Upper lobe of left lung (tissue), 6 donors: ENCODE measurements around the gene DYRK1A. TPM values are rescaled to one million over a fixed set of nuclear protein-coding genes. Genes with fewer than 3 reads are reported as not detected.

Experiments
- ATAC-seq, 2 donors: fragments of 200-7000 bp; cut with Tn5 transposase; one replicate each; pipeline ENCODE4 v1.9.1; 2022; ENCODE audit warnings: mild to moderate bottlenecking in 2 of 2, moderate library complexity in 2 of 2; ENCODE audit not compliant: low FRiP score in 2 of 2
- DNase-seq, 2 donors: peaks; one replicate each; pipeline ENCODE4 v3.0.0-alpha.2; 2019 to 2020
- H3K27ac ChIP-seq, 4 donors: fragments of 200-600 bp; sonication (generic); one replicate each; pipeline ENCODE4 v1.5.1; 2016 to 2019
- H3K27me3 ChIP-seq, 4 donors: fragments of 200-600 bp; sonication (generic); one replicate each; pipeline ENCODE4 v1.5.1; 2017 to 2019
- H3K36me3 ChIP-seq, 4 donors: fragments of 200-600 bp; sonication (generic); one replicate each; pipeline ENCODE4 v1.5.1; 2016 to 2019
- H3K4me1 ChIP-seq, 4 donors: fragments of 200-600 bp; sonication (generic); one replicate each; pipeline ENCODE4 v1.5.1; 2018 to 2019
- H3K4me3 ChIP-seq, 4 donors: fragments of 200-600 bp; sonication (generic); one replicate each; pipeline ENCODE4 v1.5.1; 2017 to 2019; ENCODE audit warnings: mild to moderate bottlenecking in 2 of 4, moderate library complexity in 1 of 4
- H3K9me3 ChIP-seq, 4 donors: fragments of 200-600 bp; sonication (generic); one replicate each; pipeline ENCODE4 v1.5.1; 2018 to 2019
- CTCF ChIP-seq, 6 experiments: fragments of 450-650 bp in 4 of 6; fragments of 200-600 bp in 2 of 6; sonication (generic) in 2 of 6; IDR thresholded peaks; one replicate each; pipeline ENCODE4 v1.5.1; 2016 to 2019; ENCODE audit warnings: antibody characterized with exemption in 6 of 6
- EP300 ChIP-seq, 4 donors: sonication (generic); formaldehyde crosslinking; IDR thresholded peaks; one replicate each; pipeline ENCODE4 v1.5.1; 2017; ENCODE audit warnings: antibody characterized with exemption in 4 of 4, control low read depth in 2 of 4
- POLR2A ChIP-seq, 4 donors: fragments of 450-650 bp; IDR thresholded peaks; one replicate each; pipeline ENCODE4 v1.5.1; 2016 to 2017; ENCODE audit warnings: antibody characterized with exemption in 4 of 4, mild to moderate bottlenecking in 2 of 4
- POLR2AphosphoS5 ChIP-seq, 2 donors: sonication (generic); formaldehyde crosslinking; IDR thresholded peaks; one replicate each; pipeline ENCODE4 v1.5.1; 2017; ENCODE audit warnings: antibody characterized with exemption in 2 of 2
- WGBS, 2 donors: methylation state at CpG; one replicate each; pipeline ENCODE4 v1.1.5; 2017 to 2018; 5-methylcytosine and 5-hydroxymethylcytosine counted together
- total RNA-seq, 6 donors: library from RNA; depleted of rRNA in 4 of 6; stranded (reverse); fragments of >200 nt in 4 of 6; gene quantifications; one replicate each; pipeline versions ENCODE4 v1.1.0 to v1.2.1, GENCODE V29; 2016 to 2021
- donor health status: DM: no; HTN: no; CAD: no; lungs with moderate emphysema.
- donor health status: DM: no; HTN: yes; CAD: no; lungs with severe emphysema.

DYRK1A gene
- total RNA-seq, 6 donors from 2014 or later, result 64.1 to 116 (median 83.2) TPM

- Histone ChIP-seq H3K36me3 (no peaks in the 10 kb centered on the region), H3K4me3 (peak overlapping the region in 1 of 4 donors; percentile 90), H3K9me3 (no peaks in the 10 kb centered on the region), H3K27me3 (no peaks in the 10 kb centered on the region), H3K4me1 (peaks cover 55 to 73% (median 61%) of the 10 kb centered on the region in 4 donors), H3K27ac (peak overlapping the region in 3 of 4 donors; percentile 43 to 99 (median 47))
- 60 to 67% methylated on average over 2 of the region's 2 CpGs for WGBS, 2 donors
- DNase-seq (no peak), ATAC-seq (no peak)
- TF ChIP-seq POLR2AphosphoS5 (IDR thresholded peaks at IDR 0.05) (no peak), EP300 (IDR thresholded peaks at IDR 0.05) (no peak), CTCF (IDR thresholded peaks at IDR 0.05) (no peak), POLR2A (IDR thresholded peaks at IDR 0.05) (no peak)
These were observed 4.4 kb downstream of the DYRK1A start for GRCh38 chr21:37371041-37371397.

- DNase-seq, result no peak
- H3K36me3 ChIP-seq, result no peaks in the 10 kb centered on the region
- no peak overlapping the region for H3K27ac ChIP-seq
- ATAC-seq, result no peak
- H3K4me1 ChIP-seq, result peaks cover 63 to 85% (median 72%) of the 10 kb centered on the region in 4 donors
- H3K27me3 ChIP-seq, result no peaks in the 10 kb centered on the region
- H3K9me3 ChIP-seq, result no peaks in the 10 kb centered on the region
- TF ChIP-seq EP300 (IDR thresholded peaks at IDR 0.05) (no peak), CTCF (IDR thresholded peaks at IDR 0.05) (no peak), POLR2A (IDR thresholded peaks at IDR 0.05) (no peak), POLR2AphosphoS5 (IDR thresholded peaks at IDR 0.05) (no peak)
- H3K4me3 ChIP-seq, result no peak overlapping the region
- 86 to 96% methylated on average over 3 of the region's 3 CpGs for WGBS, 2 donors
These were observed 5.7 kb downstream of the DYRK1A start for GRCh38 chr21:37372127-37372731.

- TF ChIP-seq EP300 (IDR thresholded peaks at IDR 0.05) (no peak), POLR2A (IDR thresholded peaks at IDR 0.05) (no peak), POLR2AphosphoS5 (IDR thresholded peaks at IDR 0.05) (no peak), CTCF (IDR thresholded peaks at IDR 0.05) (no peak)
- Histone ChIP-seq H3K4me1 (peaks cover 63 to 90% (median 76%) of the 10 kb centered on the region in 4 donors), H3K27me3 (no peaks in the 10 kb centered on the region), H3K4me3 (no peak overlapping the region), H3K9me3 (no peaks in the 10 kb centered on the region), H3K27ac (no peak overlapping the region), H3K36me3 (no peaks in the 10 kb centered on the region)
- DNase-seq, result no peak
- ATAC-seq, result no peak
- WGBS, 2 donors, result 85 to 86% methylated on average over 3 of the region's 3 CpGs
These were observed 6.4 kb downstream of the DYRK1A start for GRCh38 chr21:37372951-37373350.

- peaks cover 63 to 93% (median 79%) of the 10 kb centered on the region in 4 donors for H3K4me1 ChIP-seq
- H3K27me3 ChIP-seq, result no peaks in the 10 kb centered on the region
- H3K9me3 ChIP-seq, result no peaks in the 10 kb centered on the region
- no peaks in the 10 kb centered on the region for H3K36me3 ChIP-seq
- DNase-seq, result no peak
- no peak overlapping the region for H3K4me3 ChIP-seq
- ATAC-seq, result no peak
- no peak overlapping the region for H3K27ac ChIP-seq
- 54 to 56% methylated on average over 1 of the region's 1 CpG for WGBS, 2 donors
- TF ChIP-seq POLR2AphosphoS5 (IDR thresholded peaks at IDR 0.05), result no peak
- no peak for TF ChIP-seq POLR2A (IDR thresholded peaks at IDR 0.05)
- no peak for TF ChIP-seq CTCF (IDR thresholded peaks at IDR 0.05)
- no peak for TF ChIP-seq EP300 (IDR thresholded peaks at IDR 0.05)
These were observed 7.0 kb downstream of the DYRK1A start for GRCh38 chr21:37373539-37373938.

- no peaks in the 10 kb centered on the region for H3K36me3 ChIP-seq
- WGBS, 2 donors, result 60 to 71% methylated on average over 5 of the region's 5 CpGs
- no peaks in the 10 kb centered on the region for H3K9me3 ChIP-seq
- no peak for ATAC-seq
- H3K27me3 ChIP-seq, result no peaks in the 10 kb centered on the region
- H3K4me3 ChIP-seq, result no peak overlapping the region
- no peak overlapping the region for H3K27ac ChIP-seq
- peaks cover 60 to 93% (median 80%) of the 10 kb centered on the region in 4 donors for H3K4me1 ChIP-seq
- no peak for DNase-seq
- TF ChIP-seq POLR2A (IDR thresholded peaks at IDR 0.05) (no peak), POLR2AphosphoS5 (IDR thresholded peaks at IDR 0.05) (no peak)
These were observed 7.5 kb downstream of the DYRK1A start for GRCh38 chr21:37374027-37374426.
